GM23338 (cell line): ENCODE results near the gene TMEM236. TPM values are rescaled to one million over a fixed set of nuclear protein-coding genes. Genes with fewer than 3 reads are reported as not detected.
A peak's percentile ranks its signal among the peaks of the same experiment; 100 is the strongest.

Experiments
- ATAC-seq: fragments of 200-7000 bp; cut with Tn5 transposase; 3 replicates; pipeline ENCODE4 v1.9.1; 2020
- DNase-seq: peaks from one replicate; pipeline ENCODE4 v3.0.0-alpha.2; 2015; ENCODE audit warnings: low spot score
- H2AFZ ChIP-seq: fragments of 200-600 bp; sonication (generic); 2 replicates; pipeline ENCODE4 v1.8.0; 2016; ENCODE audit warnings: antibody characterized with exemption, mild to moderate bottlenecking, moderate library complexity
- H3F3A ChIP-seq: fragments of 200-600 bp; sonication (generic); replicated peaks from 2 replicates; pipeline ENCODE4 v1.8.0; 2017; ENCODE audit warnings: antibody characterized with exemption, mixed run types, low read depth
- H3K27ac ChIP-seq: fragments of 200-600 bp; sonication (generic); 2 replicates; pipeline ENCODE4 v1.6.1; 2016; ENCODE audit warnings: low read depth
- H3K27me3 ChIP-seq: fragments of 200-600 bp; sonication (generic); 2 replicates; pipeline ENCODE4 v1.8.0; 2016; ENCODE audit warnings: mild to moderate bottlenecking, mixed run types, moderate library complexity; ENCODE audit not compliant: insufficient read depth
- H3K36me3 ChIP-seq: fragments of 200-600 bp; sonication (generic); 2 replicates; pipeline ENCODE4 v1.8.0; 2016; ENCODE audit warnings: mild to moderate bottlenecking; ENCODE audit not compliant: insufficient read depth
- H3K4me1 ChIP-seq: fragments of 200-600 bp; sonication (generic); 2 replicates; pipeline ENCODE4 v1.8.0; 2016; ENCODE audit warnings: mild to moderate bottlenecking, moderate library complexity; ENCODE audit not compliant: insufficient read depth
- H3K4me2 ChIP-seq: fragments of 200-600 bp; sonication (generic); 2 replicates; pipeline ENCODE4 v1.7.1; 2017; ENCODE audit warnings: mixed run types
- H3K4me3 ChIP-seq: fragments of 200-600 bp; sonication (generic); 2 replicates; pipeline ENCODE4 v1.6.1; 2016; ENCODE audit warnings: mixed run types
- H3K79me2 ChIP-seq: fragments of 200-600 bp; sonication (generic); replicated peaks from 2 replicates; pipeline ENCODE4 v1.8.0; 2017; ENCODE audit warnings: mild to moderate bottlenecking; ENCODE audit not compliant: insufficient read depth
- H3K9me2 ChIP-seq: fragments of 200-600 bp; sonication (generic); 2 replicates; pipeline ENCODE4 v1.8.0; 2017; ENCODE audit not compliant: insufficient read depth
- H4K20me1 ChIP-seq: fragments of 200-600 bp; sonication (generic); replicated peaks from 2 replicates; pipeline ENCODE4 v1.8.0; 2017; ENCODE audit warnings: mild to moderate bottlenecking; ENCODE audit not compliant: insufficient read depth
- H3K27ac Mint-ChIP-seq: 2 replicates; pipeline ENCODE4 v1.8.0; 2020; ENCODE audit warnings: inconsistent platforms, mild to moderate bottlenecking, moderate library complexity, mixed read lengths
- H3K27me3 Mint-ChIP-seq: 3 replicates; pipeline ENCODE4 v1.8.0; 2022; ENCODE audit warnings: low read depth, mild to moderate bottlenecking, moderate library complexity, mixed read lengths, inconsistent platforms; ENCODE audit not compliant: insufficient read depth, poor library complexity
- H3K36me3 Mint-ChIP-seq: 3 replicates; pipeline ENCODE4 v1.8.0; 2021; ENCODE audit warnings: low read depth, mild to moderate bottlenecking, inconsistent platforms, moderate library complexity, mixed read lengths
- H3K4me1 Mint-ChIP-seq: 3 replicates; pipeline ENCODE4 v1.8.0; 2020; ENCODE audit warnings: mild to moderate bottlenecking, inconsistent platforms, mixed read lengths
- H3K4me3 Mint-ChIP-seq: 3 replicates; pipeline ENCODE4 v1.8.0; 2021; ENCODE audit warnings: moderate library complexity, mild to moderate bottlenecking, inconsistent platforms, mixed read lengths
- H3K9me3 Mint-ChIP-seq: 3 replicates; pipeline ENCODE4 v1.8.0; 2020; ENCODE audit warnings: moderate library complexity, mild to moderate bottlenecking, inconsistent platforms, mixed read lengths
- CTCF ChIP-seq, 2 experiments: fragments of 200-600 bp in 1 of 2; sonication (generic) in 1 of 2; conservative IDR thresholded peaks; 2 replicates each; pipeline versions ENCODE4 v1.5.1 to v1.6.1; 2016 to 2017; ENCODE audit warnings: antibody characterized with exemption in 2 of 2, low read depth in 2 of 2, mild to moderate bottlenecking in 2 of 2, moderate library complexity in 1 of 2
- JUNB ChIP-seq: IDR thresholded peaks from one replicate; pipeline ENCODE4 v1.6.1; 2016; ENCODE audit warnings: antibody characterized with exemption; ENCODE audit not compliant: unreplicated experiment
- NANOG ChIP-seq: IDR thresholded peaks from 2 replicates; pipeline ENCODE4 v1.6.1; 2016; ENCODE audit warnings: antibody characterized with exemption, borderline replicate concordance
- ZNF114 ChIP-seq: fragments of 250-450 bp; sonication (Bioruptor Pico); IDR thresholded peaks from 2 replicates; pipeline ENCODE4 v1.5.0; 2020; ENCODE audit warnings: mild to moderate bottlenecking, moderate library complexity
- polyA plus RNA-seq: library from polyadenylated mRNA; unstranded; fragments of >200 nt; fragmentation: Nextera tagmentation; extraction: Ambion mirVana; gene quantifications from 2 replicates; pipeline ENCODE4 v1.2.1, GENCODE V29; 2016
- total RNA-seq: library from RNA; depleted of rRNA; stranded (reverse); fragments of >200 nt; shearing (Covaris generic); gene quantifications from 2 replicates; pipeline ENCODE4 v1.2.3, GENCODE V29; 2014
- TF ChIP-seq, protein P1 (sequence below): IDR thresholded peaks from one replicate; pipeline ENCODE4 v1.6.1; 2018; ENCODE audit warnings: antibody characterized with exemption; ENCODE audit not compliant: unreplicated experiment
- TF ChIP-seq, protein P2 (sequence below): IDR thresholded peaks from 2 replicates; pipeline ENCODE4 v1.6.1; 2016; ENCODE audit warnings: antibody characterized with exemption

TMEM236 gene
- total and polyA plus RNA-seq, 2 experiments from 2014 or later = 0.03 TPM

DNA sequence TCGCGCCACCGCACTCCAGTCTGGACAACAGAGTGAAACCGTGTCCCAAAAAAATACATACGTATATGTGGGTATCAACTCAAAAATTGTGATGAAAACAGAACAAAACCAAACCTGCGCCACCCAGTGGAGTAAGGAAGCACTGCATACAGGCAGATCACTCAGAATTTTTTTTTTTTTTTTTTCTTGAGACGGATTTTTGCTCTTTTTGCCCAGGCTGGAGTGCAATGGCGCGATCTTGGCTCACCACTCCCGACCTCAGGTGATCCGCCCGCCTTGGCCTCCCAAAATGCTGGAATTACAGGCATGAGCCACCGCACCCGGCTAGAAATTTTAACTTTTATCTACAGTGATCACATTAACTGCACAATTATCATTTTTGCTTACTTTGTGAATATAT is 9.1 kb upstream of the TMEM236 start:
- Histone ChIP-seq H3K9me2 (no peaks in the 10 kb centered on the region), H2AFZ (no peak overlapping the region), H3K27ac (no peak overlapping the region), H3K4me1 (no peaks in the 10 kb centered on the region), H3F3A (no peaks in the 10 kb centered on the region), H3K4me3 (no peak overlapping the region), H3K27me3 (no peaks in the 10 kb centered on the region), H3K79me2 (no peaks in the 10 kb centered on the region), H3K36me3 (no peaks in the 10 kb centered on the region), H4K20me1 (no peaks in the 10 kb centered on the region), H3K4me2 (no peak overlapping the region)
- peak; percentile 76 to 88 for TF ChIP-seq CTCF (conservative IDR thresholded peaks at IDR 0.05; ENCODE audit: low read depth in 2 of 2)
- TF ChIP-seq JUNB = no peak
- Mint-ChIP-seq H3K36me3 (no peaks in the 10 kb centered on the region), H3K9me3 (no peaks in the 10 kb centered on the region), H3K27ac (peak overlapping the region; percentile 75; the same call in 1 of the 2 replicates), H3K4me1 (0 out of 3 replicates have a peak, but pooled peaks cover 2% of the 10 kb centered on the region), H3K27me3 (no peaks in the 10 kb centered on the region), H3K4me3 (peak overlapping the region; percentile 46; the same call in 1 of the 3 replicates)
- ATAC-seq (peak; percentile 52), DNase-seq (peak; percentile 66)

GRCh38 chr10:17743437-17743836 is 8.6 kb upstream of the TMEM236 start:
- Histone ChIP-seq H4K20me1 (no peaks in the 10 kb centered on the region), H3K4me3 (no peak overlapping the region), H3K36me3 (no peaks in the 10 kb centered on the region), H3K79me2 (no peaks in the 10 kb centered on the region), H3F3A (no peaks in the 10 kb centered on the region), H3K9me2 (no peaks in the 10 kb centered on the region), H3K4me1 (no peaks in the 10 kb centered on the region), H3K4me2 (no peak overlapping the region), H2AFZ (no peak overlapping the region), H3K27ac (no peak overlapping the region), H3K27me3 (no peaks in the 10 kb centered on the region)
- no peaks in the 10 kb centered on the region for H3K27me3 Mint-ChIP-seq
- H3K9me3 Mint-ChIP-seq = no peaks in the 10 kb centered on the region
- no peak overlapping the region for H3K4me3 Mint-ChIP-seq
- H3K36me3 Mint-ChIP-seq = no peaks in the 10 kb centered on the region
- DNase-seq = no peak
- ATAC-seq = no peak
- H3K27ac Mint-ChIP-seq = no peak overlapping the region
- H3K4me1 Mint-ChIP-seq = 0 out of 3 replicates have a peak, but pooled peaks cover 2% of the 10 kb centered on the region
- TF ChIP-seq NANOG (no peak), ZNF114 (CRISPR knock-in tag) (no peak), JUNB (no peak), CTCF (conservative IDR thresholded peaks at IDR 0.05; ENCODE audit: low read depth in 2 of 2) (no peak)
- TF ChIP-seq, protein P1, sequence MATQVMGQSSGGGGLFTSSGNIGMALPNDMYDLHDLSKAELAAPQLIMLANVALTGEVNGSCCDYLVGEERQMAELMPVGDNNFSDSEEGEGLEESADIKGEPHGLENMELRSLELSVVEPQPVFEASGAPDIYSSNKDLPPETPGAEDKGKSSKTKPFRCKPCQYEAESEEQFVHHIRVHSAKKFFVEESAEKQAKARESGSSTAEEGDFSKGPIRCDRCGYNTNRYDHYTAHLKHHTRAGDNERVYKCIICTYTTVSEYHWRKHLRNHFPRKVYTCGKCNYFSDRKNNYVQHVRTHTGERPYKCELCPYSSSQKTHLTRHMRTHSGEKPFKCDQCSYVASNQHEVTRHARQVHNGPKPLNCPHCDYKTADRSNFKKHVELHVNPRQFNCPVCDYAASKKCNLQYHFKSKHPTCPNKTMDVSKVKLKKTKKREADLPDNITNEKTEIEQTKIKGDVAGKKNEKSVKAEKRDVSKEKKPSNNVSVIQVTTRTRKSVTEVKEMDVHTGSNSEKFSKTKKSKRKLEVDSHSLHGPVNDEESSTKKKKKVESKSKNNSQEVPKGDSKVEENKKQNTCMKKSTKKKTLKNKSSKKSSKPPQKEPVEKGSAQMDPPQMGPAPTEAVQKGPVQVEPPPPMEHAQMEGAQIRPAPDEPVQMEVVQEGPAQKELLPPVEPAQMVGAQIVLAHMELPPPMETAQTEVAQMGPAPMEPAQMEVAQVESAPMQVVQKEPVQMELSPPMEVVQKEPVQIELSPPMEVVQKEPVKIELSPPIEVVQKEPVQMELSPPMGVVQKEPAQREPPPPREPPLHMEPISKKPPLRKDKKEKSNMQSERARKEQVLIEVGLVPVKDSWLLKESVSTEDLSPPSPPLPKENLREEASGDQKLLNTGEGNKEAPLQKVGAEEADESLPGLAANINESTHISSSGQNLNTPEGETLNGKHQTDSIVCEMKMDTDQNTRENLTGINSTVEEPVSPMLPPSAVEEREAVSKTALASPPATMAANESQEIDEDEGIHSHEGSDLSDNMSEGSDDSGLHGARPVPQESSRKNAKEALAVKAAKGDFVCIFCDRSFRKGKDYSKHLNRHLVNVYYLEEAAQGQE = no peak
- TF ChIP-seq, protein P2, sequence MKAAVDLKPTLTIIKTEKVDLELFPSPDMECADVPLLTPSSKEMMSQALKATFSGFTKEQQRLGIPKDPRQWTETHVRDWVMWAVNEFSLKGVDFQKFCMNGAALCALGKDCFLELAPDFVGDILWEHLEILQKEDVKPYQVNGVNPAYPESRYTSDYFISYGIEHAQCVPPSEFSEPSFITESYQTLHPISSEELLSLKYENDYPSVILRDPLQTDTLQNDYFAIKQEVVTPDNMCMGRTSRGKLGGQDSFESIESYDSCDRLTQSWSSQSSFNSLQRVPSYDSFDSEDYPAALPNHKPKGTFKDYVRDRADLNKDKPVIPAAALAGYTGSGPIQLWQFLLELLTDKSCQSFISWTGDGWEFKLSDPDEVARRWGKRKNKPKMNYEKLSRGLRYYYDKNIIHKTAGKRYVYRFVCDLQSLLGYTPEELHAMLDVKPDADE = no peak
